HCT116 (cell line): ENCODE measurements around the gene GCNT4. TPM values are rescaled to one million over a fixed set of nuclear protein-coding genes. Genes with fewer than 3 reads are reported as not detected.

Experiments used
- ATAC-seq: fragments of 200-7000 bp; cut with Tn5 transposase; 2 replicates; pipeline ENCODE4 v1.9.1; 2020; ENCODE audit warnings: mild to moderate bottlenecking, moderate library complexity
- BruUV-seq: library from RNA; stranded (reverse); fragments of 400-500 nt; replicated peaks from 2 replicates; lab custom pipeline; 2021; lab: Mats Ljungman, UMichigan
- CTCF ChIA-PET: fragments of 300-600 bp; sonication (Branson Sonifier 250); formaldehyde crosslinking; loops from one replicate; lab custom pipeline; 2021; ENCODE audit warnings: antibody characterized with exemption; lab: Charles Lee
- POLR2A ChIA-PET: fragments of 300-600, 350-600 bp; sonication (Branson Sonifier 250); formaldehyde crosslinking; loops from one replicate; lab custom pipeline; 2021; ENCODE audit warnings: antibody characterized with exemption; lab: Charles Lee
- RAD21 ChIA-PET, 2 experiments: fragments of 300-600 bp; sonication (Branson Sonifier 250); formaldehyde crosslinking; loops; one replicate each; lab custom pipeline; 2023; ENCODE audit warnings: low total read pairs in 2 of 2; ENCODE audit not compliant: uncharacterized antibody in 2 of 2, unreplicated experiment in 2 of 2, low non-redundant PET in 1 of 2; lab: Charles Lee
- DNase-seq: peaks from one replicate; pipeline ENCODE4 v3.0.0-alpha.2; 2010; ENCODE audit warnings: low read depth, low spot score
- H2AFZ ChIP-seq: fragments of 200-600 bp; shearing (Covaris generic), sonication (generic); 2 replicates; pipeline ENCODE4 v1.6.1; 2017; ENCODE audit warnings: low read depth, mixed run types, mixed read lengths, antibody characterized with exemption, low read length; ENCODE audit not compliant: poor library complexity, severe bottlenecking
- H3K27ac ChIP-seq: 2 replicates; pipeline ENCODE4 v1.5.1; 2012; ENCODE audit warnings: low read depth, low read length
- H3K27me3 ChIP-seq: fragments of 200-600 bp; sonication (generic); 2 replicates; pipeline ENCODE4 v1.6.1; 2016; ENCODE audit warnings: mixed run types, low read length, mixed read lengths; ENCODE audit not compliant: insufficient read depth
- H3K36me3 ChIP-seq, 2 experiments: fragments of 200-500 bp in 1 of 2; fragments of 200-600 bp in 1 of 2; sonication (Bioruptor generic) in 1 of 2; sonication (generic) in 1 of 2; 2 replicates each; pipeline versions ENCODE4 v1.5.1 to v1.6.1; 2014 to 2016; ENCODE audit warnings: low read length in 2 of 2, inconsistent platforms in 1 of 2, mixed read lengths in 1 of 2, mixed run types in 1 of 2; ENCODE audit not compliant: insufficient read depth in 2 of 2, control insufficient read depth in 1 of 2
- H3K4me1 ChIP-seq, 2 experiments: fragments of 200-600 bp in 1 of 2; sonication (generic) in 1 of 2; 2 replicates each; pipeline versions ENCODE4 v1.5.1 to v1.6.1; 2012 to 2017; ENCODE audit warnings: low read length in 2 of 2, inconsistent platforms in 1 of 2, mild to moderate bottlenecking in 1 of 2, mixed read lengths in 1 of 2, mixed run types in 1 of 2, moderate library complexity in 1 of 2; ENCODE audit not compliant: insufficient read depth in 2 of 2, control insufficient read depth in 1 of 2
- H3K4me2 ChIP-seq: fragments of 200-600 bp; sonication (generic); 2 replicates; pipeline ENCODE4 v1.6.1; 2017; ENCODE audit warnings: mixed run types, low read length, mixed read lengths
- H3K4me3 ChIP-seq, 2 experiments: fragments of 200-600 bp in 1 of 2; sonication (generic) in 1 of 2; replicated peaks in 1 of 2; 2 replicates each; pipeline ENCODE4 v1.5.1; 2011 to 2016; ENCODE audit warnings: low read length in 2 of 2, control low read depth in 1 of 2, low read depth in 1 of 2, mild to moderate bottlenecking in 1 of 2, mixed read lengths in 1 of 2, mixed run types in 1 of 2
- H3K79me2 ChIP-seq: fragments of 200-600 bp; sonication (generic); 2 replicates; pipeline ENCODE4 v1.6.1; 2017; ENCODE audit warnings: mild to moderate bottlenecking, mixed run types, low read length, moderate library complexity, mixed read lengths; ENCODE audit not compliant: insufficient read depth
- H3K9ac ChIP-seq: fragments of 200-600 bp; sonication (generic); 2 replicates; pipeline ENCODE4 v1.6.1; 2016; ENCODE audit warnings: low read length, mixed read lengths
- H3K9me2 ChIP-seq: fragments of 200-600 bp; sonication (generic), shearing (Covaris generic); 2 replicates; pipeline ENCODE4 v1.6.1; 2017; ENCODE audit warnings: mixed run types, mild to moderate bottlenecking, moderate library complexity; ENCODE audit not compliant: insufficient read depth
- H3K9me3 ChIP-seq, 2 experiments: fragments of 200-500 bp in 1 of 2; fragments of 200-600 bp in 1 of 2; sonication (Bioruptor generic) in 1 of 2; sonication (generic) in 1 of 2; 2 replicates each; pipeline ENCODE4 v1.6.1; 2014 to 2017; ENCODE audit warnings: low read length in 2 of 2, mixed read lengths in 2 of 2, inconsistent platforms in 1 of 2, low read depth in 1 of 2, mild to moderate bottlenecking in 1 of 2, mixed run types in 1 of 2, moderate library complexity in 1 of 2; ENCODE audit not compliant: control insufficient read depth in 1 of 2, insufficient read depth in 1 of 2
- H4K20me1 ChIP-seq: fragments of 200-600 bp; sonication (generic), shearing (Covaris generic); 2 replicates; pipeline ENCODE4 v1.6.1; 2017; ENCODE audit warnings: mixed run types, mild to moderate bottlenecking, moderate library complexity; ENCODE audit not compliant: insufficient read depth
- ATF3 ChIP-seq: IDR thresholded peaks from 2 replicates; pipeline ENCODE4 v1.6.1; 2012
- CBX3 ChIP-seq: IDR thresholded peaks from 2 replicates; pipeline ENCODE4 v1.6.1; 2012; ENCODE audit warnings: low read depth
- CEBPB ChIP-seq: IDR thresholded peaks from 2 replicates; pipeline ENCODE4 v1.6.1; 2012; ENCODE audit warnings: low read depth
- EGR1 ChIP-seq: IDR thresholded peaks from 2 replicates; pipeline ENCODE4 v1.6.1; 2012; ENCODE audit warnings: low read depth
- ELF1 ChIP-seq: IDR thresholded peaks from 2 replicates; pipeline ENCODE4 v1.6.1; 2012; ENCODE audit warnings: low read depth, borderline replicate concordance
- EZH2 ChIP-seq: fragments of 200-600 bp; sonication (generic); IDR thresholded peaks from 2 replicates; pipeline ENCODE4 v1.6.1; 2017; ENCODE audit warnings: antibody characterized with exemption, mixed run types
- EZH2phosphoT487 ChIP-seq: fragments of 200-600 bp; IDR thresholded peaks from 2 replicates; pipeline ENCODE4 v1.6.1; 2018; ENCODE audit warnings: antibody characterized with exemption, borderline replicate concordance
- FOSL1 ChIP-seq: IDR thresholded peaks from 2 replicates; pipeline ENCODE4 v1.6.1; 2012; ENCODE audit warnings: low read depth
- JUND ChIP-seq: IDR thresholded peaks from 2 replicates; pipeline ENCODE4 v1.6.1; 2012
- MAX ChIP-seq: IDR thresholded peaks from 2 replicates; pipeline ENCODE4 v1.6.1; 2012
- POLR2A ChIP-seq: IDR thresholded peaks from 2 replicates; pipeline ENCODE4 v1.7.0; 2011; ENCODE audit warnings: borderline replicate concordance; ENCODE audit not compliant: insufficient read depth, insufficient read length; ENCODE audit errors: extremely low read depth
- POLR2AphosphoS5 ChIP-seq: IDR thresholded peaks from 2 replicates; pipeline ENCODE4 v1.6.1; 2011; ENCODE audit warnings: mild to moderate bottlenecking, low read depth, low read length, moderate library complexity
- REST ChIP-seq: IDR thresholded peaks from 2 replicates; pipeline ENCODE4 v1.6.1; 2012; ENCODE audit warnings: low read depth
- SIN3A ChIP-seq: IDR thresholded peaks from 2 replicates; pipeline ENCODE4 v1.6.1; 2012; ENCODE audit warnings: low read depth
- SP1 ChIP-seq: IDR thresholded peaks from 2 replicates; pipeline ENCODE4 v1.6.1; 2012; ENCODE audit warnings: low read depth
- TCF7L2 ChIP-seq: IDR thresholded peaks from 2 replicates; pipeline ENCODE4 v1.7.0; 2011; ENCODE audit warnings: borderline replicate concordance, inconsistent platforms; ENCODE audit not compliant: insufficient read depth, insufficient read length; ENCODE audit errors: extremely low read depth
- YY1 ChIP-seq: IDR thresholded peaks from 2 replicates; pipeline ENCODE4 v1.6.1; 2011; ENCODE audit warnings: low read length, low read depth, moderate library complexity, mild to moderate bottlenecking; ENCODE audit not compliant: insufficient replicate concordance; ENCODE audit errors: extremely low read depth
- ZBTB33 ChIP-seq: IDR thresholded peaks from 2 replicates; pipeline ENCODE4 v1.6.1; 2011; ENCODE audit warnings: mild to moderate bottlenecking, low read length, moderate library complexity; ENCODE audit not compliant: insufficient replicate concordance; ENCODE audit errors: extremely low read depth
- ZFX ChIP-seq: fragments of 450-650 bp; IDR thresholded peaks from 2 replicates; pipeline ENCODE4 v1.6.1; 2017
- ZNF274 ChIP-seq: fragments of 200-500 bp; sonication (Bioruptor generic); IDR thresholded peaks from 2 replicates; pipeline ENCODE4 v1.6.1; 2014; ENCODE audit warnings: mild to moderate bottlenecking, low read depth, low read length, inconsistent platforms
- intact Hi-C: fragments of 100-400 bp; cut with micrococcal nuclease; formaldehyde crosslinking; loops from 2 replicates; pipeline ENCODE4 v1.10.0; 2022
- total RNA-seq: library from RNA; stranded (reverse); gene quantifications from one replicate; pipeline ENCODE4 v1.2.1, GENCODE V29; 2021; ENCODE audit not compliant: unreplicated experiment

The GCNT4 gene
- total RNA-seq, 1 experiment from 2014 or later: 0.07 TPM

DNA sequence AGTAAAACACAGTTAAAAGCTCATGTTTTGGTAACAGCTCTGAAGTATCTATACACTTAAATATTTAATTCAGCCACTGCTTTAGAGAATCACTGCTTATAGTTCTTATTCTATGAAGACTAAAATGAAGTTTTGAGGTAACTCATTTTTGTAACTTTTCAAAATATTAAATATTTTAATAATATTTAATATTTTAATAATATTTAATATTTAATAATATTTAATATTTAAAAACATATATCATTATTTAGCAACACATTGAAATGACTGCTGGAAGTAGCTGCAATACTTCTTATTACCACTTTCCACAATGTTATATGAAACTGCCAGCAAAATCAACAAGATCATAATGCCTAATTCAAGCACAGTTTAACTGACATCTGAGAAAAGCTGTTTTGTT is 18.7 kb upstream of the GCNT4 start:
- Histone ChIP-seq H3K4me3 (no peak overlapping the region), H3K9me2 (no peaks in the 10 kb centered on the region), H3K79me2 (no peaks in the 10 kb centered on the region), H2AFZ (no peak overlapping the region), H3K27me3 (no peaks in the 10 kb centered on the region), H3K27ac (no peak overlapping the region), H3K36me3 (no peaks in the 10 kb centered on the region), H3K9me3 (no peaks in the 10 kb centered on the region), H3K4me1 (no peaks in the 10 kb centered on the region), H4K20me1 (no peaks in the 10 kb centered on the region), H3K9ac (no peak overlapping the region), H3K4me2 (no peak overlapping the region)
- TF ChIP-seq CBX3: no peak
- no peak for TF ChIP-seq ZFX
- TF ChIP-seq MAX: no peak
- no peak for TF ChIP-seq ZNF274
- TF ChIP-seq POLR2A: no peak
- no peak for TF ChIP-seq JUND
- no peak for TF ChIP-seq EZH2
- TF ChIP-seq TCF7L2: no peak
- no peak for TF ChIP-seq EGR1
- no peak for TF ChIP-seq EZH2phosphoT487
- TF ChIP-seq SIN3A: no peak
- no peak for TF ChIP-seq FOSL1
- TF ChIP-seq SP1: no peak
- TF ChIP-seq CEBPB: no peak
- TF ChIP-seq ATF3: no peak
- TF ChIP-seq YY1: no peak
- no peak for TF ChIP-seq ELF1
- TF ChIP-seq REST: no peak
- TF ChIP-seq POLR2AphosphoS5: no peak
- TF ChIP-seq ZBTB33: no peak
- BruUV-seq: no TSS peak
- ChIA-PET CTCF (interaction anchor here (1.2 kb wide), 1 partner anchor 9 kb away, joined by 3 read pairs; no protein-coding TSS in a partner anchor), RAD21 (no interaction called here), POLR2A (no interaction called here)
- DNase-seq (no peak), ATAC-seq (no peak)
- intact Hi-C loops: no loop called here
